Ishikawa (cell line): ENCODE data around the gene RSBN1.

Experiments
- CEBPB ChIP-seq: IDR thresholded peaks from 2 replicates; pipeline ENCODE4 v1.6.1; 2012
- CREB1 ChIP-seq: IDR thresholded peaks from 2 replicates; pipeline ENCODE4 v1.6.1; 2012; ENCODE audit warnings: low read depth
- EGR1 ChIP-seq: IDR thresholded peaks from 2 replicates; pipeline ENCODE4 v1.6.1; 2012
- EP300 ChIP-seq: IDR thresholded peaks from 2 replicates; pipeline ENCODE4 v1.6.1; 2012; ENCODE audit warnings: borderline replicate concordance
- FOXM1 ChIP-seq: IDR thresholded peaks from 2 replicates; pipeline ENCODE4 v1.6.1; 2012; ENCODE audit warnings: low read depth, borderline replicate concordance
- NFIC ChIP-seq: IDR thresholded peaks from 2 replicates; pipeline ENCODE4 v1.6.1; 2012
- RAD21 ChIP-seq: IDR thresholded peaks from 2 replicates; pipeline ENCODE4 v1.6.1; 2012; ENCODE audit warnings: low read depth
- REST ChIP-seq: IDR thresholded peaks from 2 replicates; pipeline ENCODE4 v1.6.1; 2012; ENCODE audit warnings: low read depth, mild to moderate bottlenecking
- TAF1 ChIP-seq: IDR thresholded peaks from 2 replicates; pipeline ENCODE4 v1.6.1; 2012; ENCODE audit warnings: low read depth, mild to moderate bottlenecking
- TCF12 ChIP-seq: IDR thresholded peaks from 2 replicates; pipeline ENCODE4 v1.6.1; 2012; ENCODE audit warnings: low read depth
- TEAD4 ChIP-seq: IDR thresholded peaks from 2 replicates; pipeline ENCODE4 v1.6.1; 2012
- USF1 ChIP-seq: IDR thresholded peaks from 2 replicates; pipeline ENCODE4 v1.6.1; 2012
- YY1 ChIP-seq: IDR thresholded peaks from 2 replicates; pipeline ENCODE4 v1.6.1; 2012; ENCODE audit warnings: low read depth
- ZBTB7A ChIP-seq: IDR thresholded peaks from 2 replicates; pipeline ENCODE4 v1.6.1; 2012; ENCODE audit warnings: low read depth
- TF ChIP-seq, protein P1 (sequence below): IDR thresholded peaks from 2 replicates; pipeline ENCODE4 v1.6.1; 2012

RSBN1 gene

DNA sequence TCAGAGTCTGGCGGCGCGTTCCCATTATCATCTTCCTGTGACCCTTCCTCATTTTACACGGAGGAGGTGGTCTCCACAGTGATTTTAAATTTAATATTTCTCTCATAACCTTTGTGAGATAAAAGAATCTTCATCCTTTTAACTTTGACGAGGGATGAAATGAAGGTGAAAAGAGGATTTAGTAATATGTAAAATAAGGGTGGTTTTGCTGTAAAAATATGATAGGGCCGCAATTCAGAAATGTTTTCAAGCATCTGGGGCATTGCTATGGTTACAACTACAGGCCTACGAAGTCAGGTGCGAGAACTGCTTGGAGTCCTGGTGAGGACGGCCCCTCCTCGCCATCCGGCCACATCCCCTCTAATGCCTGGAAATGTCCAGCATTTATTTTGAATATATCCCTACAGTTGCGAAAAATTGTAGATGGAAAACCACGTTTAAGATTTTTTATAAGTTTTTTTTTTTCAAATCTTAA, 422 bp upstream of the RSBN1 start:
- TF ChIP-seq USF1 (no peak), EGR1 (no peak), RAD21 (no peak), TCF12 (no peak), TAF1 (no peak), CEBPB (no peak), CREB1 (no peak), EP300 (no peak)
- TF ChIP-seq, protein P1, sequence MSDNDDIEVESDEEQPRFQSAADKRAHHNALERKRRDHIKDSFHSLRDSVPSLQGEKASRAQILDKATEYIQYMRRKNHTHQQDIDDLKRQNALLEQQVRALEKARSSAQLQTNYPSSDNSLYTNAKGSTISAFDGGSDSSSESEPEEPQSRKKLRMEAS = no peak

- no peak for TF ChIP-seq USF1
- TF ChIP-seq, protein P1 = no peak
- TF ChIP-seq EP300 = no peak
- no peak for TF ChIP-seq CREB1
- TF ChIP-seq CEBPB = no peak
- no peak for TF ChIP-seq REST
These were observed 954 bp downstream of the RSBN1 start for GRCh38 chr1:113811156-113811887.

DNA sequence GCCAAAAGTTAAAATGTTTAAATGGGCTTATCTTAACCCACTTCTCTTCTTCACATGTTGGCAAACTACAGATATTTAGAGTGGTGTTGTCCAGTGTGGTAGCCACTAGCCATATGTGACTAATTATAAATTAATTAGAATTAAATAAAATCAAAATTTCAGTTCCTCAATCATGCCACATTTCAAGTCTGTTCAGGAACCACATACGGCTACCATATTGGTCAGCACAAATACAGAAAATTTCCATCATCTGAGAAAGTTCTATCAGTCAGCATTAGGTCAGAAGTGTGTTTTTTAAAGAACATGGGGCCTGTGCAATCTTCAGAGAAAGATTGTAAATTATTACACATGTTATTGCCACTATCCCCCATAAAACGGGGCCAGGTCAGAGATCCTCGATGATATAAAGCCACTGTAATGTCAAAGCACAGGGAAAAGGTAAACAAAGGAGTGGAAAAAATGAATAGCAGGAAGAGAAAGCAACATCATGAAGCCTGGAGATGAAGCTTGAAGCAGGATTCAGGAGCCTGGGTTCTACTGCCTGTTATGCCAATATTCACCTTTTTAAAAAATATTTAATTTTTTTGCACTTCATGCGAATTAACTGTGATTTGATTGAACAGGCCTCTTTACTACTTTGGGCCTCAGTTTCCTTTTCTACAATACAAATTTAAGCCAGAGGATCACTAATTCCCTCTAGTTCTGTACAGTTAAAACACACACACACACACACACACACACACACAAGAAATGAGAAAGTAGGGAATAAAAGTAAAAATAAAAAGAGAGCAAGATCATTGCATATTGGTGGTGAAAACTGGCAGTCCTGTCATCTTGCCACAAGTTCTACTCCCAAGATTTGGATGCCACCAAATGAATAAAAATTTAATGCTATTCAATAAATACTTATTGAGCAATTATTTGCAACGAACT, 2.3 kb downstream of the RSBN1 start:
- TF ChIP-seq EP300 = no peak
- TF ChIP-seq CEBPB = no peak
- no peak for TF ChIP-seq CREB1
- no peak for TF ChIP-seq ZBTB7A
- TF ChIP-seq YY1 = no peak
- TF ChIP-seq TCF12 = no peak
- TF ChIP-seq TAF1 = no peak
- TF ChIP-seq EGR1 = no peak
- no peak for TF ChIP-seq FOXM1
- no peak for TF ChIP-seq RAD21
- no peak for TF ChIP-seq REST
- TF ChIP-seq, protein P1 = no peak
- no peak for TF ChIP-seq TEAD4
- TF ChIP-seq USF1 = no peak
- no peak for TF ChIP-seq NFIC

GRCh38 chr1:113808450-113809195, 3.7 kb downstream of the RSBN1 start:
- no peak for TF ChIP-seq EGR1
- TF ChIP-seq CREB1 = no peak
- no peak for TF ChIP-seq ZBTB7A
- no peak for TF ChIP-seq CEBPB
- no peak for TF ChIP-seq NFIC
- no peak for TF ChIP-seq REST
- TF ChIP-seq TCF12 = no peak
